Fibroblast of skin of right biceps (primary cell): Measurements from ENCODE around the gene STAT4.
A peak's percentile ranks its signal among the peaks of the same experiment; 100 is the strongest.

Experiments used
- DNase-seq: peaks from one replicate; pipeline ENCODE4 v3.0.0-alpha.2; 2013

The STAT4 gene

DNA sequence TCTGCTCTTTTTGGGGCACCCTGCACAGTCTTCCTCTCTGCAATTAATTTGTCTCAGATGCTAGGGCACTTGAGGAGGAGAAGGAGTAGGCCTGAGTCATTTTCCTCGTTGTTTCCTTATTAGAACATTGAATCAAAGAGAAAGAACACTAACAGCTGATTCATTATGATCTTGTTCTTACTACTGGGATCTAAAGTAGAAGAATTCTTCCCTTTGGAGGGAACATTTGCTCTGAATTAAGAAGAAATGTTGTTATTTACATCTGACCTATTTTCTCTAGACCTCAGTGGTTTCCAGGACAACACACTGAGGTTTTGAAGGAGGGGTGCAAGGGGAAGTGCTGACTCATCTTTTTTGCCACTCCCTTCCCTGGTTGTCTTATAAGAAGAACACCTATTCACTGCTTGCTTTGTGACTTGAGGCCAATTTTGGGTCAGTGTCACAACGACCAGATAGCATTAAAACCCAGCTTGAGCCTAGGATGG, 112.5 kb downstream of the STAT4 start:
- DNase-seq, result peak; percentile 85

- DNase-seq, result no peak
These were observed 113.4 kb downstream of the STAT4 start for GRCh38 chr2:191037351-191037750.

- DNase-seq, result no peak
These were observed 114.4 kb downstream of the STAT4 start for GRCh38 chr2:191036363-191036762.

DNA sequence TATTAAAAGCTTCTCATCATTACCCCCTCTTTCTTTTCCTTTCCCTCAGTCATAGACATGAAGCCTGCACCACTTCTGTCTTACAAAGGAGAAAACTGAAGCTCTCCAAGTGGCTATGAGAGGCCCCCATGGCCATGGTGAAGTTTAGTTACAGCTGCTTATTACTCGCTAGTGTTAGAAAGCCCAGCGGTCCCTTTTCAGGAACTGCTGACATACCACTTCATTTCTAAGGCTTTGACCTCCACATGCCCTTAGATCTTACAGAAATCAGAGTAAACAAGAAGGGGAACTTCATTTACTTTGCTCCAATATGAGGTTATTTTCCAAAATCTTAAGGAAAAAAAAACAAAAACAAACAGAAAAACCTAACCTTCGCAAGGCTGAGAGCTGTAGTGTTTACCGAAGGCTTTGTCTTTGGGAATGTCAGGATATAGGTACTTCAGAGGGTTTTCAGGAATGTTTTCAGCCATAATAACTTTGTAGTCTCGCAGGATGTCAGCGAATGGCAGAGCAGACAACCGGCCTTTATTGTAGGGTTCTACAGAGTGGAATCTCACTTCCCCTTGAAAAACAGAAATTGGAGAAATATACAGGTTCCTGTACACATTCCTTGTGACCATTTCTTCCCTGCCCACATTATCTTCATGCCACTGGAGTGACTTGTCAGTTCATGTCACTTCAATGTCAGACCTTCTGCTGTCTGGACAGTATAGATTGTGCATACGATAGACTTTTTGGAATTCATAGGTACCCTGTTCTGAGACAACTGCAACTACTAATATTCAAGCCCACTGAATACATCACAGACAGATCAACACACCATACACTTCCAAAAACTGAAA, 118.0 kb downstream of the STAT4 start:
- no peak for DNase-seq

DNA sequence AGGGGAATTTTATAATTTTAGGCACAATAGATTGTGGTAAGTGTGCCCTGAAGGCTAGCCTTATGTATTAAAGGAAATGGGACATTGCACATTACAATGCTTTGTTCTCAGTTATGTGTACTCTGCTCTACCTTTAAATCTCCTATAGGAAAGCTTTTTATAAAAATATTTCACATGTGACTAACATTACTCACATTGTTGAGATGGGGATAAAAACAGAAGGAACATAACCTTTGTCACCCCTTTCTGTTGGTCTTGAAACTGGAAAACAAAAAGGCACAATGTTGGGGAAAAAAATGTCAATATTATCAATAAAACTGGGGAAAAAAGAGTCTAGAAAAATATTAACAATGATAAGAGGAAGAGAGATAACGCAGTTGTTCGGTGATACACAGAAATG, 119.5 kb downstream of the STAT4 start:
- DNase-seq, result no peak

DNA sequence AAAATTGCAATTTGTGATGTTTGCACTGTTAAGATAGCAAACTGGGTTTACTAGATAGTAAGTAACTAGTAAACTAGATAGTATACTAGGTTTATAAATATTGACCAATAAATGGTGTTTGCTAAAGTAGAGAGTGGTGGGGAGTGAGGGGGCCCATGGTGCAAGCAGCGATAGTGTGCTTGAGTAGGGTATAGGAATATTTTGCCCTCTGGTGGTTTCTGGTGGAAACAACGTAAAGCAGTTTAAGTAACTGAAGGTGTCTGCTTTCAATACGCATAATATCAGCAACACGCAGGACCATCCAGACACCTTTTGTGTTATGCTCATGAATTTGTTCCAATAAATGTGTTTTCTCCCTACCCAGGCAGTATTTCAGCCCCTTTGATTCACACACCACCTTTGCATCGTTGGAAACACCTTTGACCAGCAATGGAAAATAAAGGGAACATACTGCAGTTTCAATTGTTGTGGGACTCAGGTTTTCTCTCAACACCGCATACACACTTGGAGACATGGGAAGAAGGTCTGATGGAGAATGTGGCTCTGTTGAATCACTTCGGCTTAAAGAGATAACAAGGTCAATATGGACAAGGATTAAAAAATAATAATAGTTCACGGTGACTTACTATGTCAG, 120.2 kb downstream of the STAT4 start:
- peak; percentile 51 for DNase-seq

DNA sequence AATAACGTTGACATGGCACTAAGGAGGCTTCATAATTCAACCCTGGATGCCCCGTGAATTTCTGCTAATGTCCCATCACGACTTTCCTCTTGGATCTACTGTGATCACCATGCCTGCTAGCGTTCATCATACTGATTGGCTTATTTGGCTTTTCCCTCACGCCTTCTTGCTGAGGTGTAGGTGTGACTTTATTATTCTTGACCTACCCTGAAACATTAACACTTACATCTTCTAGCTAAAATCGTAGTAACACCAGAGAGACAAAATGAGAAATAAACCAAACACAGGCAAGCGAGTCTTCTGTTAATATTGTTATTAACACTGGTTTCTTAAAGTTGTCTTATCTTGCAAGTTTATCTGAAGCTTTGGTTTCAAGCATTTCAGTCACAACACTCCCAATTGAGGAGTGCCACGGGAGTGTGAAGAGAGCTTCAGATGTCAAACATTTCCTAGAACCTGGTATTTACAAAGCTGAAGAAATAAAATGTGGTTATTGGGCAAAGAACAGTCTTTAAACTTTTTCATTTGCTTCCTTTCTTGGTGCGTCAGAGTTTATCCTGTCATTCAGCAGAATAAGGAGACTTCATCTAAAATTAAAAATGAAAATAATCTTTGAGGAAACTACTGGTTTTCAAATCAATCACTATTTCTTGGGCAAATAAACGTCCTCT, 121.4 kb downstream of the STAT4 start:
- no peak for DNase-seq

- DNase-seq, result no peak
These were observed 124.4 kb downstream of the STAT4 start for GRCh38 chr2:191026377-191026776.

DNA sequence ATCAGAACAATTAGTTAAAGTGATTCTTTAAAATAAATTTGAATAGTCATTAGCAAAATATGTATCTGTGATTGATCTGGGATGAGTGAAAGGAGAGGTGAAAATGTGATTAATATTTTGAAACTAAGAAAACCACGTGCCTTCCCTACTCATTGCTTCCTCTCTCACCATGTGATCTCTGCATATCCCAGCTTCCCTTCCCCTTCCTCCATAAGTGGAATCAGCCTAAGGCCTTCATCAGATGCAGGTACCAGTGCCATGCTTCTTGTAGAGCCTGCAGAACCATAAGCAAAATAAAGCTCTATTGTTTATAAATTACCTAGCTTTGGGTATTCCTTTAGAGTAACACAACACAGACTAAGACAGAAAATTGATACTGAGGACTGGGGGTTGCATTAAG, 125.7 kb downstream of the STAT4 start:
- DNase-seq, result no peak

DNA sequence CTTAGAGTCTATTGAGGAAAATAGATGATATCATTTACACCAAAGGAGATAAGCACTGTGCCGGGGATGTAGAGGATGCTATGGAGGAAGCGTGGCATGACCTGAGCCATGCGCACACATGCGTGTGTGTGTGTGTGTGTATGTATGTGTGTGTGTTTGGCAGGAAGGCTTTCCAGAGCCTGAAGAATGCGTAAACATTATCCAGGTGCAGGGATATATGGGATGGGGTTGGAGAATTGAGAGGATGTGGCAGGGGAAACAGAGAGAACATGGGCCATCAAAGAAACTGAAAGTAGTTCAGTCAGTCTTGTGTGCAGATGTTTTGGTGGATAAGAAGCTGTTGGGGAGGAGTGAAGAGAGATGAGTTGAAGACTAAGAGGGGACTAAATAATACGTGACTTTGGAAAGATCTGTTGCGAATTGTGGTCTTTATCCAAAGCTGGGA, 127.5 kb downstream of the STAT4 start:
- no peak for DNase-seq

DNA sequence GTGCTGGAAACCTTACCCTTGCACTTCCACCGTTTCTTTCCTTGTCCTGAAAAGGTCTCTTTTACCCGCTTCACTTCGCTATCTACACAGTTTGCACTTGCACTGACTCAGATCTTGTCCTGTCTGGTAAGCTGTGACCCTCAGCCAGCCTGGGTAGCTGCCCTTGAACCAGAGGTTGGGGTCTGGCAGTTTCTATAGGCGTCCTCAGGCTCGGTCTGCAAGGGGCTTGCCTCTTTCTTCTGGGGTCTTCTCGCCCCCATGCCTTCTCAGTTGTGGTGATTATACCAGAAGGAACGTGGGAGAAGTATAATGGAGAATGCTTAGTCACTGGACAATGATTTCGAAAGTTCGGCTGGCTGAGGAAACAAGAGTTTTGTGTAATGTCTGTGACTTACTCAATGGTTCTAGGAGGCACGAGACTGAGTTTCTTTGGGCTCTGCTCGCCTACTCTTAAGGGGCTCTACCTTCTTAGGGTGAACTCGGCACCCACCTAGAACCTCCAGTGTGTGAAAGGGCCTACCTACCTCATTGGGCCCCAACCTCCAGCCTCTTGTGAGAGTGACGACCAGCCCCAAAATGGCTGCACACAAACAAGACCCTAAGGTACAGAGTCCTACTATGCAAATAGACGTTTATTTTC, 129.9 kb downstream of the STAT4 start:
- DNase-seq, result peak; percentile 88

DNA sequence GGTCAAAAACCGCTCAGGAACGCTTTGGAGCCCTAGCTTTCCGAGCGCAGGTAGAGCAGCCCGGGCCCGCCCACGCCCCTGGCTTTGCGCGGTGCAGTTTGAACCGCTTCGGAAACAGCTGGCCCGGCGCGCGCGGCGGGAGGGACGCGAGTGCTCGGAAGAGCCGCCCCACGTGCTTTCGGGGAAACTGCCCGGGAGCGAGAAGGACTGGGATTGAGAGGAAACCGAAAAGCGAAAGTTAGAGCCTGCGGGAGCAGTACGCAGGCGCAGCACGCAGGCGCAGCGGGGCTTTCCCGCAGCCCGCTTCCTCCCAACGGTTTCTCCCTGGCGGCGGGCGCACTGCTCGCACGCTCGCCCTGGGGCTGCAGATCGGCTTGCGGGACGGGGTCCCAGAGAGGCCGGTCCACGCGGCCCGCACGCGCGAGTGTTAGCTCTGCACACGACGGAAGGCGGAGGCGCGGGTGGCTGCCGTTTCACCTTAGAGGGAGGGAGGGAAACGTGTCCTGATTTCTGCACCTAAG, 130.5 kb downstream of the STAT4 start:
- peak; percentile 96 for DNase-seq

DNA sequence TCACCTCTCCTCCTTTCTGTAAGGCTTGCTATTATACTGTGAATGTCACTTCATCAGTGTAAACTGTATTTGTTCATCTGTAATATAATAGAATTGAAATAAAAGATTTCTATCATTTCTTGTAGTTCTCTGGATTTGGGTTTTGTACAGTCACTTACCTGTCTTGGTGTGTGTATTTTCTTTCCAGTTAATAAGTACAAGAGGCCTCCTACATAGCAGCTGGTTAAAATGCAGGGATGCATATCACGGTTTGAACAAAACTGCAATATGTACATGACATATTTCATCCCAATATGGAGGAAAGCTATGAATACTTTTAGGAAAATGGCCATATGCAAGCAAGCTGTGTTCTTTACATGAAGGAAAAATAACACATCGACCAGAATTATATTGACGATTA, 131.4 kb downstream of the STAT4 start:
- DNase-seq, result no peak

GRCh38 chr2:191018643-191019119, 132.1 kb downstream of the STAT4 start:
- DNase-seq, result no peak

- no peak for DNase-seq
These were observed 132.7 kb downstream of the STAT4 start for GRCh38 chr2:191018048-191018447.

DNA sequence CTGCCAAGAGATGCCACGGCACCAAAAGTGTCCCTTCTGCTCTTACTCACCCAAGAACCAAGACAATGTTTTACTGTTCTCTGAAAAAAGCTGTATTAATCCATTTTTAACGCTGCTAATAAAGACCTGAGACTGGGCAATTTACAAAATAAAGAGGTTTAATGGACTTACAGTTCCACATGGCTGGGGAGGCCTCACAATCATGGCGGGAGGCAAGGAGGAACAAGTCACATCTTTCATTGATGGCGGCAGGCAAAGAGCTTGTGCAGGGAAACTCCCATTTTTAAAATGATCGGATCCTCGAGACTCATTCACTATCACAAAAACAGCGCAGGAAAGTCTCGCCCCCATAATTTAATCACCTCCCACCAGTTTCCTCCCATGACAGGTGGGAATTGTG, 135.0 kb downstream of the STAT4 start:
- no peak for DNase-seq

DNA sequence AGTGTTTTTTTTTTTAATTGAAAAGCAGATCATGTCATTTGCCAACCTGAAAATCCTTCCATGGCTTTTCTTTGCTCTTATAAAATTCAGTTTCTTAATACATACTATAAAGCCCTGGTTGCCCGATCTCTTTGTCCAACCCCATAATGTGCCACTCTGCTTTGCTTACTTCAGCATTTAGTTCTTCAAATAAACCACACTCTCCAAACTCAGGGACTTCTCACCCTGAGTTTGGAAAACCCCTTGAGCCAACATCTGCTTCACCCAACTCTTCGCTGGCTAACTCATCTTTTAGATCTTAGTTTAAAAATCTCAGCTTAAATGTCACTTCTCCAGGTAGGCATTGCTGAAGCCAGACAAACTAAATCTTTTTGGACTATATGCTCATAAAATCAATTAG, 135.6 kb downstream of the STAT4 start:
- no peak for DNase-seq

GRCh38 chr2:191014653-191015020, 136.2 kb downstream of the STAT4 start:
- DNase-seq, result no peak

DNA sequence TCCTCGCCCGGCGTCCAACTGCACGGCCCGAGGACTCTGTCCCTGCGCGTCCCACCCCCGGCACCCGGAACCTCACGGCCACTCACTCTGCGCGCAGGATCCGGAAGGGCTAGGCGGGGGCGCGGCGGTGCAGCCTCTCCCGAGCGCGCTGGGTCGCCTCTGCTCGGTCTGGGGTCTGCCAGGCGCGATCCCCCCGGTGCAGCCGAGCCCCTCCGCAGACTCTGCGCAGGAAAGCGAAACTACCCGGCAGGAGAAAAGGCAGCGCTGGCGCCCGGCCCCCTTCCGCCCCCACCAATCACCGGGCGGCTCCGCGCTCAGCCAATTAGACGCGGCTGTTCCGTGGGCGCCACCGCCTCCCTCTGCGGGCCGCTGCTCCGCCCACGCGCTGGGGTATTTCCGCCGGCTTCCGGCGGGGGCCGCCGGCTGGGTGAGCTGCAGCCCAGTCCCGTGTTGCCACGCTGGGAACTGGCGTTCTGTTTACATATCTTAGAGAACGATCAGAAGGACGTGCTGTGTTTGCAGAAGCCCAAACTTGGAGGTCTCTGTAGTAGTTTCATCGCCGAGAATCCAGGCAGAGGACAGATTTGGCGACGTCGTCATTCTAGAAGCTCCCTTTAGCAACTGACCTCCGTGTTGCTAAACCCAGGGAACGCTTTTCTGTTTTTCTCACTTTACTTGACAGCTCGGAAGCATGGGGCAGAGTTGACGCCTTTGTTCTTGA, 136.7 kb downstream of the STAT4 start, which contains the start of gene STAT1:
Gene STAT1, minus strand, starts transcription at position 240 of the 721 bp plus-strand sequence. CDS start 4,168 bp downstream, outside the sequence.
- DNase-seq, result peak; percentile 93

- no peak for DNase-seq
These were observed 137.2 kb downstream of the STAT4 start for GRCh38 chr2:191013682-191013931.

GRCh38 chr2:191012845-191013681, 137.7 kb downstream of the STAT4 start:
- DNase-seq, result no peak
